SK-N-MC (cell line): ENCODE measurements around the gene ABCA7.

ENCODE experiments used
- EZH2 ChIP-seq: fragments of 200-600 bp; sonication (generic); IDR thresholded peaks from one replicate; pipeline ENCODE4 v1.6.1; 2017; ENCODE audit warnings: antibody characterized with exemption
- POLR2AphosphoS5 ChIP-seq: IDR thresholded peaks from 2 replicates; pipeline ENCODE4 v1.6.1; 2012; ENCODE audit warnings: mild to moderate bottlenecking, low read depth, low read length, borderline replicate concordance

GRCh38 chr19:1026783-1027649 is 12.9 kb upstream of the ABCA7 start:
- 0 out of 2 replicates have a peak, but pooled peaks have one; percentile 4 for TF ChIP-seq POLR2AphosphoS5
- TF ChIP-seq EZH2: no peak
